ENCODE measurements around the gene RPS14.
A peak's percentile ranks its signal among the peaks of the same experiment; 100 is the strongest.
"Not testable (repeated sequence)": the region's sequence is repeated elsewhere in the genome, so short reads cannot be mapped to it uniquely, and the experiment has no call there.

RPS14 gene

DNA sequence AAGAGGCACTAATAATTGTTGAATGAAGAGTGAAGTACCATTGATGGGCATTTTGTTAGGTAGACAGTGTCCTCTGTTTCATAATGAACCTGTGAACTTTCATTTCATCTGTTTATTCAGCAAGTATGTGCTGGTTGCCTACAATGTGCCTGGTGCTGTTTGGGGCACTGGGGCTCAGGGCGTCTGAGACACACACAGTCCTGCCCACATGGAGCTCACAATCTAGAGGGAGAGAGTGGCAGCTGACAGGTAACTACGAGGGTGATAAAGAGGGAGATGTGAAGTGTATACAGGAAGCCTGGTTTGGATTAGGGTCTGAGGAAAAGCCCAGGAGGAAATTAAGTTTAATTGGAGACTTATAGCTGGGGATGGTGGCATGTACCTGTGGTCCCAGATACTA, 29.9 kb upstream of the RPS14 start:
- no peak for DNase-seq (ENCODE audit: low spot score)

DNA sequence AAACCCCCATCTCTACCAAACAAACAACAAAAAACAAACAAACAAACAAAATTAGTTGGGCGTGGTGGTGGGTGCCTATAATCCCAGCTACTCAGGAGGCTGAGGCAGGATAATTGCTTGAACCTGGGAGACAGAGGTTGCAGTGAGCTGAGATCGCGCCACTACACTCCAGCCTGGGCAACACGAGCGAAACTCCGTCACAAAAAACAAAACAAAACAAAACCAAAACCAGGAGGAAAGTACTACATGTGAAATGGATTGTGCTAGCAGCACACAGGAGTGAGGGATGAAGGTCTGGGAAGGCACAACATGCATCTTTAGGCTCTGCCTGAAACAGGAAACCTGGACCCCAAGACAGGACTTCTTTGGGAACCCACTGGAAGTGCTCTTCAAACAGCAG, 27.0 kb upstream of the RPS14 start:
- DNase-seq (ENCODE audit: low spot score) = not testable (repeated sequence)

DNA sequence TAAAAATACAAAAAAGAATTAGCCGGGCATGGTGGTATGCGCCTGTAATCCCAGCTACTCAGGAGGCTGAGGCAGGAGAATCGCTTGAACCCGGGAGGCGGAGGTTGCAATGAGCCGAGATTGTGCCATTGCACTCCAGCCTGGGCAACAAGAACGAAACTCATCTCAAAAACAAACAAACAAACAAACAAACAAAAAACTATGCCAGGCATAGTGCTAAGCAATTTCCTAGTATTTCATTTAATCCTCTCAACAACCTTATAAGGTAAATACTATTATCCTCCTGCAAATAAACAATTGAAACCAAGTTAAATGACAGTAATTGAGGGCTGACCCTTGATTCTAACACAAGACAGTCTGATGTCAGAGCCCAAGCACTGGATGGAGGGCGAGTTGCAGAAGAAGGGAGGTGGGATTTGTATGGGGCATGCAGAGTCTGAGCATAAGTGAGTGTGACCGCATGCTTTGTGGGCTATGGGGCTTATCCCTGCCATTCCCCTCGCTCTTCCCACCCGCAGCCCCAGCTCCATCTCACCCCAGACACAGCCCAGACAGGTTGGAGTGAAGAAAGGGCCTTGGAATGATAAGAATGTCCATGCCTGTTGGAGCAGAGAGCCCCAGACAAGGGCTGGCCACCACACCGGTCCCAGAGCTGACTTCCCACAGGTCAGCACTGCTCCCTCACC, 24.3 kb upstream of the RPS14 start:
- peak; percentile 100 for DNase-seq (ENCODE audit: low spot score)

DNA sequence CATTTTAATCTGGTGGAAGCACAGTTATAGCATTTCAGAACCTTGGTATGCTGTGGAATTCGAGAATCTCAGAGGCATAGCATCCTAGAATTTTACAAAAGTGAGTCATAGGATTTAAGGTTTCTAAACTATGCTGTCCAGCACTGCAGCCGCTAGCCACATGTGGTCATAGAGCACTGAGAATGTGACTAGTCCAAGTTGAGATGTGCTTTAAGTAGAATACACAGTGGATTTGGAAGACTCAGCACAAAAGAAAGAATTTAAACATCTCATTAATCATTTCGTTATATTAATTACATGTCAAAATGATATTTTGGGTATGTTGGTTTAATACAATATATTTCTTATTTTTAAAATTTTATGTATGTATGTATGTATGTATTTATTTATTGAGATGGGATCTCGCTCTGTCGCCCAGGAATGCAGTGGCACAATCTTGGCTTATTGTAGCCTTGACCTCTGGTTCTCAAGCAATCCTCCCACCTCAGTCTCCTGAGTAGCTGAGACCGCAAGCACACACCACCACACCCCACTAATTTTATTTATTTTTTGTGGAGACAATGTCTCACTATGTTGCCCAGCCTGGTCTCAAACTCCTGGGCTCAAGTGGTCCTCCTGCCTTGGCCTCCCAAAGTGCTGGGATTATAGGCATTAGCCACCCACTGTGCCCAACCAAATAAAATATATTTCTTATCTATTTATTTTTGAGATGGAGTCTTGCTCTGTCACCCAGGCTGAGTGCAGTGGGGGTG, 20.4 kb upstream of the RPS14 start:
- DNase-seq (ENCODE audit: low spot score) = peak; percentile 97

DNA sequence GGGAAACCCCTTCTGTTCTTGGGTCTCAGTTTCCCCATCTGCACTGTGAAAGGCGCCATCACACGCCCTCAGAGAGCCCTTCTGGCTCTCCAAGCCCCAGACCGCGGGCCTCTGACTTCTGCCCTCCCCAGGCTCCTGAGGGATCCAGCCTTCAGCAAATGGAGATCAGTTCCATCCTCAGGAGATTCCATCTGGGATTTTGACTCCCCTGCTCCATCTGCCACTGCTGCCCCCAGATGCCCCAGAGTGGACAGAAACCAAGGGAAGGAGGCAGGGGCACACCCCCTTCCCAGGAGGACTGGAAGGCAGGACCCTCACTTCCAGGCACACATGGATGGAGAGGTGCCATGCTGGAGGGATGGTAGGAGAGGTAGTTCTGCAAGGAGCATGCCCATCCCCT, 18.7 kb upstream of the RPS14 start:
- no peak for DNase-seq (ENCODE audit: low spot score)

DNA sequence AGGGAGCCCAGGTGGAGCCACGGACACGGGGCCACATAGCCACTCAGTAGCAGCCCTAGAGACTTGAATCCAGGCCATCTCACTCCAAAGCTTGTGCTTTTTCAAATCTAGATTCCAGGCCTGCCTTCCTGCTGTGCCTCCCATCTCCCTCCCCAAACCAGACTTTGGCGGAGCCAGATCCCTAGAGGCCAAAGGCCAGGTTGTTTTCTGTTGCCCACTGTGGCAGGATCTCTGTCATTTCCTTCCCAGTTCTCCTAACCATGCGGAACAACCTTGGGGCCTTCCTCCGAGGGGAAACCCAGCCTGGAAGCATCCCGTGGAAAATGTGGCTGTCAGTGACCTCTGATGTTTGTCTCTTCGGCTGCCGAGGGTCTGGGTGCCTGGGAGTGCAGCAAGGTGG, 16.4 kb upstream of the RPS14 start:
- no peak for DNase-seq (ENCODE audit: low spot score)

DNA sequence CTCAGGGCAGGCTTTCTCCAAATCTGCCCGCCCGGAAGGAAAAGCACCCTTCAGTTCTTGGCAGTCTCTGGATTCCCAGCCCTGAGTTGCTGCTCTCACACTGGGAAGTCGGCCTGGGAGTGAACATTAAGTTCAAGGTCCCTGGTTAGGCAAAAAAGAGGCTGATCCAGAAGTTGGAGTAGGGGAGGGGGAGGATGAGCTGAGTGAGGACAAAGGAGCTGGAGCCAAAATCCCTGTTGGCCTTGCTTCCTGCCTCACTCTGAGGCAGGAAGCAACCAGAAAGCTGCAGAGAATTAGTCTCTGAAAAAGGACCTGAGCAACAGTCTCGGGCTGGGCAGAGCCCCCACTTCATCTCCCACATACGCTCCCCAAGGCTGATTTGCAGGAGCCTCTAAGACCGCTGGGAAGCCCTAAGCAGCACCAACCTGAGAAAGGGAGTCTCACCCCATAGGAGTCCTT, 15.0 kb upstream of the RPS14 start:
- DNase-seq (ENCODE audit: low spot score) = no peak

DNA sequence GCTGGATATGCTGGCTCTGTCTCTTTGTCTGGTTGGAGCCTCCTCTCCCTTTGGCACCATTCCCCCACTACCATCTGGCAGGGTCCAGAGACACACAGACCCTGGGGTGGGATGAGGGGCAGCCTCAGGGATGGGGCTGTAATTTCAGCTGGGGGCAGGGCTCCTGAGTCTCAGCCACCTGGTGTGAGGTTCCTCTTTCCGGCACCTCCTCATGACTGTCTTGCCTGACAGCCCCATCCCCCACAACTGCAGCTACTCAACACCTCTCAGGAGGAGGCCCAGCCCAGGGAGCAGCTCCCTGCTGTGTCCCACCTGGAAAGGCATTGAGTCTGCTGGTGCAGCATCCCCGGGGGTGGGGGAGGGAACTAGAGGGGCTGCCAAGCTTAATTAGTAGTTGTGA, 11.7 kb upstream of the RPS14 start:
- no peak for DNase-seq (ENCODE audit: low spot score)

DNA sequence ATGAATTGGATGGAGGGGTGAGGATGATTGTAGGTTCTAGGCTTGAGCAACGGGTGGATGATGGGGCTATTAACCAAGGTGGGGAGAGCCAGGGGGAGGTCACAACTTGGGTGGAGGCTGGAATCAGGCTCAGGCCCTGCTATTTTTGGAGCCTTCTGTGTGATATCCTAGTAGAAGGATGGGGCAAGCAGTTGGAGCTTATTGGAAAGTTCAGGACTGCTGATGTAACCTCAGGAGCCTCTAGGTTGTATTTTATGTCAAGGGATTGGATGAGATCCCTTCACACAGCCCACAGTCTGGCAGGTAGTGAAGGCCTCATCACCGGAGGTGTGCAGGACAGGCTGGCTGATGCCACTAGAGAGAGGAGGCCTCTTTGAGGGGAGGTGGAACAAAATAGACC, 11.2 kb upstream of the RPS14 start:
- DNase-seq (ENCODE audit: low spot score) = no peak

DNA sequence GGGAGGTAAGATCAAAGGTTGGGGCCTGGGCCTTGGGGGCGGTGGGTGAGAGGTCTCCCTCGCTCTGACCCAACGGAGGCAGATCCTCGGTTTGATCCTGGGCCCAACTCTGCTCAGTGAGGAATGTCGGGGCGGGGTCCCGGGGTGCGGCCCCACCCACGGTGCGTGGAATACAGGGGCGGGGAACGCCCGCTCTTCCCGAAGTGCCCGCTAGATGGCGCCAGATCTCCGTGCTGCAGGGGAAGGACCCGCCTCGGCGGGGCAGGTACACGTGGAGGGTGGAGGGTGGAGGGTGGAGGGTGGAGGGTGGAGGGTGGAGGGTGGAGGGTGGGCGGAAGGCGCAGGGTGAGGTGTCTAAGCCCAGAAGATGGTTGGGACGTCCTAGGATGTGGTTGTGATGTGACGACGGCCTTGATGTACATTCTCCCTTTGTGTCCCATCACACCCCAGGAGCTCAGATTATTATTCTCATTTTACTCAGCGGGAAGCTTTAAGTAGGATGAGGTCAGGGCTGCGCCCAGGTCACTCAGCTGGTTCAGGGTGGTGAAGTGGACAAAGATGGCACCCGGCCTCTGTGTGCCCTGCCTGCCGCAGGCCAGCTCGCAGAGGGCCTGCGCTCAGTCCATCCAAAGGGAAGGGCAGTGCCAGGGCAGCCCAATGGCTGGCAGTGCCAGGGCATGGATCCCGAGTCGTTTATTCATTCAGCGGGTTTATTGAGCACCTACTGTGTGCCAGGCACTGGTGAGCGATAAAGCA, 9.4 kb upstream of the RPS14 start:
- peak; percentile 78 for DNase-seq (ENCODE audit: low spot score)

DNA sequence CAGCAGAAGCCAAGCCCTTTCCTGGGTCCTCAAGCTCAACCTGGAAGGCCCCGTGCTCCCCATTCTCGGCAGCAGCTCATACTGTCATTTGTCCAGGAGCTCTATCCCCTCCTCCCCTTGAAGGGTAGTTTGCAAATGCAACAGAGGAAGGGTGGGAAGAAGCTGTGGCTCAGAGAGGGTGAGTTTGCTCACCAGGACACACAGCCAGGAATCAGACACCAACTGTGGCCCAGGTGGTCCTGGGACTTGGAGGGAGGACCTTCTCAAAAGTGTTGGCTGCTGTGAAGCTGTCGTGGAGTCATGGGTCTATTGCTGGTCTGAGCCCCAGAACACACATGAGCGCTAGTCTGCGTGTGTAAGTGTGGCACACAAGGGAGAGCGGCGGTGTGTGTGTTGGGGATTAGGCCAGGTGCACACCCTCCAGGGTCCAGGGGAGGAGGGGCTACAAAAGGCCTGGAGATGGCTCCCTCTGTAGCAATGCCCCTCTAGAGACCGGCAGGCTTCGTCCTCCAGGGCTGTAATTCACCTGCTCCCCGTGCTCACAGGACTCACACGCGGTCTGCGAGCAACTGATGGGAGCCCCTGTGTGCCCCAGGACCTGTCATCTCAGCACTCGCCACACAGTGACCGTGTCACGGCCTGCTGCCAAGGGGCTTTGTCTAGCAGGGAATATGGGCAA, 8.2 kb upstream of the RPS14 start:
- no peak for DNase-seq (ENCODE audit: low spot score)

DNA sequence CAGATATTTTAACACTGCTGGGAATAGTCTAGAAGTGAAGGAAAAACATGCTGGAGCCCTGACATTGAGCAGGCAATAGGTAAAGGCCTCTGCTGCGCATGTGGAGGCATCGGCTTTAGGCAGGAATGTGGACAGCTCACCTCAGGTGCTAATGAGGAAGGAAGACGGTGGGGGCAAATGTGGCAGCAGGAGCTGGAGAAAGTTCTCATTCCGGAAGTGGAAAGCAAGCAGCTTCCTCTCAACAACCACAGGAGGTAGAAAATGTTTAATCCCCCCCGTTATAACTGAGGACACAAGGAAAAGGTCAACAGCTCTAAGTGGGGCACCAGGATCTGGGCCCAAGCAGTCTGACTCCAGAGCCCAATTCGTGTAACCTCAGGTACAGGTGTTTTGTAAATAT, 7.6 kb upstream of the RPS14 start:
- peak; percentile 64 for DNase-seq (ENCODE audit: low spot score)

DNA sequence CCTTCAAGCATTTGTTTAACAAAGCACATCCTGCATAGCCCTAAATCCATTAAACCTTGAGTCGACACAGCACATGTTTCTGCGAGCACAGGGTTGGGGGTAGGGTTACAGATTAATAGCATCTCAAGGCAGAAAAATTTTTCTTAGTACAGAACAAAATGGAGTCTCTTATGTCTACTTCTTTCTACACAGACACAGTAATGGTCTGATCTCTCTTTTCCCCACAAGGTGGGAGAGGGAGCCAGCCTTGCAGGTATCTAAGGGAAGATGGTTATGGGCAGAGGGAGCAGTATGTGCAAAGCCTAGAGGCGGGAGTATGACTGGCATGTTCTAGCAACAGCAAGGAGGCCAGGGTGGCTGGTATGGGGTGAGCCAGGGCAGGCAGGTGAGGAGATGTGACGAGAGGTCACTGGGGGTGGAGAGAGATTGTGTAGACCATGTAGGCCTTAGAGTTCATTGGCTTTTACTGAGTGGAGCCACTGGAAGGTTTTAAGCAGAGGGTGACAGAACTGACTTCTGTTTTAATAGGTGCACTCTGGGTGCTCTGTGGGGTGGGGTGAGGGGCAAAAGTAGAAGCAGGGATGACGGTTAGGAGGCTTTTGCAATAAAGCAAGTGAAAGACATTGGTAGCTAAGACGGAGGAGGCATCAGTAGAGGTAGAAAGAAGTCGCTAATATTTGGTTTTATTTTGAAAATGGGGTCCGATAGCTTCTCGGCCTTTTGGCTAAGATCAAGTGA, 5.1 kb upstream of the RPS14 start:
- no peak for DNase-seq (ENCODE audit: low spot score)

DNA sequence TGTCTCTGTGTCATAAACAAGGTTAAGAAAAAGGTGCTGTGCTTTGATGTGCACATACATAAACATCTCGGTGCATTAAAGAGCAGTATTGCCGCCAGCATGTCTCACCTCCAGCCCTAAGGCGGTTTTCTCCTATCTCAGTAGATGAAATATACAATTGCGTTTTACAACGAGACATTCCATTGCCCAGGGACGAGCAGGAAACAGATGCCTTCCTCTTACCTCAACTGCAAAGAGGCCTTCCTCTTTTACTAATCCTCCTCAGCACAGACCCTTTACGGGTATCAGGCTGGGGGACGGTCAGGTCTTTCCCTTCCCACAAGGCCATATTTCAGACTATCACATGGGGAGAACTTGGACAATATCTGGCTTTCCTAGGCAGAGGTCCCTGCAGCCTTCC, 4.5 kb upstream of the RPS14 start:
- not testable (repeated sequence) for DNase-seq (ENCODE audit: low spot score)

DNA sequence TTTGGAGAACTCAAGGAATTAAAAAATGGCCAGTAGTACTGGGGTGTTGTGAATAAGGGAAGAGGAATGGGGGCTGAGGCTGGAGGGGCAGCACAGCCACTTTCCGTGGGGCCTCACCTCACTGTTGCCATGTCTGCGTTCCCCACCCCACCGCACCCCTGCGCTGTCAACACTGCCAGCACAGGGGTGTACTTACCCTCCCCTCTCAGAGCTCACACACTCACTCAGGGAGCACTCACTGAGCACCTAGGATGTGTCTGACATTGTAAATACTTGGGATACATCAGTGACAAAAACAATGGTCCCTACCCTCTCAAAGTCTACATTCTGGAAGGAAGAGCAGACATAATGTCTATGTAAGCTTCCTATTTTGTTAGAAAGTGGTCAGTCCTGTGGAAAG, 3.4 kb upstream of the RPS14 start:
- no peak for DNase-seq (ENCODE audit: low spot score)

DNA sequence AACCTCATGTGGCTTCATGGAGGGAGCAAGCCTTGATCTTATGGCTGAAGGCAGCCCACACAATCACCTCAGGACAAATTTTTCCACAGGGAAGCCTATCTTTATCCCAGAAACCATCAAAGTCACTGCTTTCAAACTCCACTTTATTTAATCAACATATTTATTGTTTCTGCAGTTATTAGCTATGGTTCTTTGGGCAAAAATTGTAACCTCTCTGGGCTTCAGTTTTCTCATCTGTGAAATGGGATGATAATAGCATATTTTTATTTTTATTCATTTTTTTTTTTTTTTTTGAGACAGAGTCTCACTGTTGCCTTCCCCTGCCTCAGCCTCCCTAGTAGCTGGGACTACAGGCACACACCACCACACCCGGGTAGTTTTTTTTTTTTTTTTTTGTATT, 2.1 kb upstream of the RPS14 start:
- no peak for DNase-seq (ENCODE audit: low spot score)

DNA sequence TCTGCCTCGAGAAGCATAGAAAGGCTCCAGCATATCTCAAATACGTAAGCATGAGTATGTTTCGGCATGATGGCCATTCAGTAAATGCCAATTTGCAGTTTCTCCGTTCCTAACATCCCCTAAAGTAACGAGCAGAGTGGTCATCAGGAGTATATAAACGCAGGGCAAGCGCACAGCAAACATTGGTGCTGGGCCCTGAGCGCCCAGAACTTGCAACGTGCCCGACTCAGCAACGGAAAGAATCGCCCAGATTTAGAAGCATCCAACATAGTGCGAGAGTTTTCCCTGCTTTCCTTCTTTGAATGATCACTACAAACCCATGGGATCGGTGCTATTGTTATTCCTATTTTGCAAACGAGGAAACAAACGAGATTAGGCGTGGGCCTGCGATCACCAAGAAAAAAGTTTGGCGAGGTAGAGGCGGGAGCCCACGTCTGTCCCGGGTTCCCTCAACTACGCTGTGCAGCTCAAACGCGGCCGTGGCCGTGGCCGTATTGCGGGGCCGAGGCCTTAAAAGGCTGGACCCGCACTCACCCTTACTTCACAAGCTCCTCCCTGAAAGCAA, 505 bp downstream of the RPS14 start:
- no peak for DNase-seq (ENCODE audit: low spot score)

DNA sequence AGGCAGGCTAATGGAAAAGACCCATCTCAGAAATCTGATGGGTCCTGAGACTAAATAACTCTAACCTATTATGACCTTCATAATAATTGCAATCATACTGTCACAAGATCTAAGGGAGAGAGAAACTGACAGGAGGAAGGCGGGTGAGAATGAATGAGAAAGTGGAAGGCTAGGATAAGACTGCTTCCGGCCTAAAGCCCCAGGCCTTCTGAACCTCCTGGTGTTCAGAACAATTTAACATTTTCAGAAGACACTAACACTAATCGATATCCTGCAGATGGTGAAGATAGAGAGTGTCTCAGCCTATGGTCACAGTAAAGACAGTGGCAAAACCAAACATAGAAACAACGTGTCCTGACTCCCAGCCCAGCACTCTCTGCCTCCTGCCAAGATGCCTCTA, 1.2 kb downstream of the RPS14 start:
- no peak for DNase-seq (ENCODE audit: low spot score)

DNA sequence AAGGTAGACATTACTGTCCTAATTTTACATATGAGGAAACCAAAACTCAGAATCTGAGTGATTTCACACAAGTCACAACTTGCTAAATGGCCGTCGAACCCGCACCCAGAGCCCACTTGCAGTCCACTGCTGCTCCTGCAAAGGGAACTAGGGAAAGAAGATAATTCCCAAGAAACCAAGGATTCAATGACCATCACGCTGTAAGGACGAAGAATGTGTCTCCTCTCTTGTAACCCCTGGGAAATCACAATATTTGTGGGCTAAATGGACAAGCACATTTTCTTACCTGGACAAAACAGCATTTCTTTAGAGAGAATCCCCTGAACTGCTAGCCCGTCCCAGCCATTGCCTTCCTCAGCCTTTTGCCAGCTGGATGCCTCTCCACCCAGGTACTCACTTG, 2.4 kb downstream of the RPS14 start:
- DNase-seq (ENCODE audit: low spot score) = no peak

DNA sequence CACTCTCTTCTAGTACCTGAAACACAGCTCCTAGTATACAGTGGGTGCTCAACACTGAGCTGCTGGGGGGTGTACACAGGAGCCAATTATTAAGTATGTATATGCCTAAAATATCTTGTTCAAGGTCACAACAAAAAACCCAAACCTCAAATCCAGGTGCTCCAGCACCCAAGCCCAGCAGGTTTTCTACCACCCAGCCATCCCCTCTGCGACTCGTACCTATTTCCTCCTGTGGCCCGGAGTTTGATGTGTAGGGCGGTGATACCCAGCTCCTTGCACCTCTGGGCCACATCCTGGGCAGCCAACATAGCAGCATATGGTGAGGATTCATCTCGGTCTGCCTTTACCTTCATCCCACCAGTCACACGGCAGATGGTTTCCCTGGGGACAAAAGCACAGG, 3.0 kb downstream of the RPS14 start:
- no peak for DNase-seq (ENCODE audit: low spot score)

DNA sequence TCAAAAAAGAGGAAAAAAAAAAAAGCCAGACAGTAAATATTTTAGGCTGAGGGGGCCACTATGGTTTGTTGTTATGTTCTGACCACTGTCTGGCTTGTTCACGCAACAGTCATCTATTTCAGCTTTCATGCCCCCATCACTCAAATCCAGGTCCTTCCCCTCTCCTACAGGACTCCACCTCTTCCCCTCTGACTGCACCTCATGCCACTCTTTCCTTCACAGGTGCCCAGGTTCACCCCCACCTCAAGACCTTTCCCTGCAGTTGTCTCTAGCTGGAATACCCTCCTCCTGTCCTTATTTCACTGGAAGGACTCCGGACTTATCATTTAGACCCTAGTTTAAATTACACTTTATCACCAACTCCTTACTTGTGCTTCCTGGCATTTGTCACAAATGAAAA, 3.5 kb downstream of the RPS14 start:
- no peak for DNase-seq (ENCODE audit: low spot score)

DNA sequence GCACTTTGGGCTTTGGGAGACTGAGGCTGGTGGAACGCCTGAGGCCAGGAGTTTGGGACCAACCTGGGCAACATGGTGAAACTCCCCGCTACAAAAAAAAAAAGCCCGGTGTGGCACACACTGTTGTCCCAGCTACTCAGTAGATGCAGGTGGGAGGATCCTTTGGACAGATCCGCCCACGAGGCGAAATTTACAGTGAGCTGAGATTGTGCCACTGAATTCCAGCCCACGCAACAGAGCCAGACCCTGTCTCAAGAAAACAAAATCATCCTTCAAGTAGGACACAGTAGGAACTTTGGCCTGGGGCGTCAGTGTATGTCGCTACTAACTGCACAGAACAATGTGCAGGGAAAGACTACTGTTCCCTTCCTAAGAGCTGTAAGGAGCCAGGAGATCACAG, 4.8 kb downstream of the RPS14 start:
- DNase-seq (ENCODE audit: low spot score) = no peak
